PC-3 (cell line): Measurements from ENCODE around the gene ZC2HC1B.

Experiments
- CTCF ChIP-seq: fragments of 300-600 bp; sonication (generic); conservative IDR thresholded peaks from 2 replicates; pipeline ENCODE4 v1.5.1; 2017; ENCODE audit warnings: antibody characterized with exemption, low read depth, mild to moderate bottlenecking, low read length
- EZH2 ChIP-seq: fragments of 300-600 bp; sonication (generic); IDR thresholded peaks from one replicate; pipeline ENCODE4 v1.6.1; 2017; ENCODE audit warnings: antibody characterized with exemption, mild to moderate bottlenecking, low read length; ENCODE audit not compliant: unreplicated experiment
- EZH2phosphoT487 ChIP-seq: fragments of 300-600 bp; sonication (generic); IDR thresholded peaks from 2 replicates; pipeline ENCODE4 v1.6.1; 2018; ENCODE audit warnings: mild to moderate bottlenecking, antibody characterized with exemption, low read length, borderline replicate concordance

DNA sequence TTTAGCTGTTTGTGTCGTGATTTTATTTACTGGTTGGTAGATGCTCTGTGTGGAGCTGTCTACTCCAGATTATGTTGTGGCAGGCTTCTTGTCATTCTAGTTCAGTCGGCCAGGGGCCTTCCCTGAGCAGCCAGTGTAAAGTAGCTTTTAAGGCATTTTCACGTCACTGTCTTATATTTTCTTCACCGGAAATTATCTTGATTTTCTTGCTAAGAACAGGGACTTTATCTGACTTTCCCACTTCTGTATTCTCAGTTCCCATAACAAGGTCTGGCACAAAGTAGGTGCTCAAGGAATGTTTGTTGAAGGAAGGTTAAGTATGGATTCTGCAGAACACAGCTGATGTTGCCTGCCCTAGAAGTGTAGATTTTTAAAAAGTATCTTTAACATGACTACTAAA, 20.3 kb upstream of the ZC2HC1B start:
- TF ChIP-seq CTCF, result no peak
- no peak for TF ChIP-seq EZH2
- no peak for TF ChIP-seq EZH2phosphoT487
